HG03066 (cell line): ENCODE results near the gene ADCY7.
A peak's percentile ranks its signal among the peaks of the same experiment; 100 is the strongest.

Source experiments
- ATAC-seq: cut with Tn5 transposase; IDR thresholded peaks from one replicate; pipeline ENCODE4 v1.9.1; 2021; ENCODE audit warnings: low read depth; ENCODE audit not compliant: unreplicated experiment

ADCY7 gene

GRCh38 chr16:50279504-50279865, 13.1 kb downstream of the ADCY7 start:
- no peak for ATAC-seq

GRCh38 chr16:50280932-50281331, 14.6 kb downstream of the ADCY7 start:
- ATAC-seq, result no peak

- no peak for ATAC-seq
Observed at GRCh38 chr16:50281391-50282009, 15.1 kb downstream of the ADCY7 start.

GRCh38 chr16:50282010-50282538, 15.7 kb downstream of the ADCY7 start:
- ATAC-seq, result peak; percentile 87

- ATAC-seq, result no peak
Observed at GRCh38 chr16:50282955-50283631, 16.7 kb downstream of the ADCY7 start.

- ATAC-seq, result no peak
Observed at GRCh38 chr16:50284131-50284911, 18.0 kb downstream of the ADCY7 start.

GRCh38 chr16:50285406-50286003, 19.2 kb downstream of the ADCY7 start:
- ATAC-seq, result no peak

- no peak for ATAC-seq
Observed at GRCh38 chr16:50286681-50287080, 20.3 kb downstream of the ADCY7 start.

GRCh38 chr16:50288026-50288425, 21.7 kb downstream of the ADCY7 start:
- ATAC-seq, result no peak

- no peak for ATAC-seq
Observed at GRCh38 chr16:50288920-50289319, 22.6 kb downstream of the ADCY7 start.

GRCh38 chr16:50289950-50290764, 23.8 kb downstream of the ADCY7 start:
- ATAC-seq, result no peak

- no peak for ATAC-seq
Observed at GRCh38 chr16:50290856-50291255, 24.5 kb downstream of the ADCY7 start.

GRCh38 chr16:50291719-50292565, 25.6 kb downstream of the ADCY7 start:
- ATAC-seq, result no peak

- ATAC-seq, result no peak
Observed at GRCh38 chr16:50292566-50292948, 26.2 kb downstream of the ADCY7 start.

GRCh38 chr16:50293041-50293783, 26.9 kb downstream of the ADCY7 start:
- ATAC-seq, result no peak

- ATAC-seq, result no peak
Observed at GRCh38 chr16:50293994-50294855, 27.9 kb downstream of the ADCY7 start.

- ATAC-seq, result no peak
Observed at GRCh38 chr16:50294955-50295354, 28.6 kb downstream of the ADCY7 start.
